ENCODE results near the gene PYCR2.
"Not testable (repeated sequence)": the region's sequence is repeated elsewhere in the genome, so short reads cannot be mapped to it uniquely, and the experiment has no call there.

PYCR2 gene

GRCh38 chr1:225969751-225970150 is 45.7 kb upstream of the PYCR2 start:
- H2BK12ac ChIP-seq (ENCODE audit: low read length); H2AK5ac ChIP-seq (ENCODE audit: low read length); H3K18ac ChIP-seq (ENCODE audit: low read length); H3K9ac ChIP-seq (ENCODE audit: low read length); H2BK120ac ChIP-seq (ENCODE audit: insufficient read depth, low read length, poor library complexity); H4K12ac ChIP-seq (ENCODE audit: low read depth, low read length); H3K23ac ChIP-seq (ENCODE audit: low read length); H3K4ac ChIP-seq (ENCODE audit: low read depth, low read length); H2AFZ ChIP-seq (ENCODE audit: insufficient read depth, low read length, poor library complexity); H3K27me3 ChIP-seq (ENCODE audit: insufficient read depth, low read length); H4K8ac ChIP-seq (ENCODE audit: low read depth, low read length); H3K27ac ChIP-seq (ENCODE audit: low read depth, low read length); H4K91ac ChIP-seq (ENCODE audit: low read depth, low read length); H3K4me2 ChIP-seq (ENCODE audit: low read length); H3K14ac ChIP-seq (ENCODE audit: low read length); H3K4me1 ChIP-seq (ENCODE audit: control insufficient read depth in 1 of 2, insufficient read depth in 2 of 2, low read length in 2 of 2); H3K9me3 ChIP-seq (ENCODE audit: insufficient read depth, low read depth, low read length); DNase-seq; H2BK5ac ChIP-seq (ENCODE audit: low read depth, low read length, poor library complexity); H3K36me3 ChIP-seq (ENCODE audit: control insufficient read depth in 1 of 2, insufficient read depth in 2 of 2, low read length in 2 of 2); H3K4me3 ChIP-seq (ENCODE audit: low read depth, low read length); H3K79me2 ChIP-seq (ENCODE audit: control insufficient read depth, insufficient read depth, low read length, poor library complexity); H3K79me1 ChIP-seq (ENCODE audit: low read length): not testable (repeated sequence)
- WGBS (ENCODE audit: extremely low coverage, insufficient coverage, insufficient read length): no CpG with 5 or more reads among the region's 28 CpGs

DNA sequence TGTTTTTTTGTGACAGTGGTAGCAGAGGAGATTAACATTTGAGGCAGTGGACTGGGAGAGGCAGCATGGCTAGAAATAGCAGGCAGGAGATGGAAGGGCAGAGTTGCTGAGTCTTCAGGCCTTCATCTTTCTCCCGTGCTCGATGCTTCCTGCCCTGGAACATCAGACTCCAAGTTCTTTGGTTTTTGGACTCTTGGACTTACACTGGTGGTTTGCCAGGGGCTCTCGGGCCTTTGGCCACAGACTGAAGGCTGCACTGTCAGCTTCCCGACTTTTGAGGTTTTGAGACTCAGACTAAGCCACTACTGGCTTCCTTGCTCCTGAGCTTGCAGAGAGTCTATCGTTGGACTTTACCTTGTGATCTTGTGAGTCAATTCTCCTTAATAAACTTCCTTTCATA is 41.2 kb upstream of the PYCR2 start:
- H2AFZ ChIP-seq (ENCODE audit: insufficient read depth, low read length, poor library complexity): no peak overlapping the region
- no peak overlapping the region for H3K18ac ChIP-seq (ENCODE audit: low read length)
- no peaks in the 10 kb centered on the region for H3K79me2 ChIP-seq (ENCODE audit: control insufficient read depth, insufficient read depth, low read length, poor library complexity)
- H3K9me3 ChIP-seq (ENCODE audit: insufficient read depth, low read depth, low read length): peaks cover 2% of the 10 kb centered on the region
- H4K8ac ChIP-seq (ENCODE audit: low read depth, low read length): no peak overlapping the region
- H3K4me3 ChIP-seq (ENCODE audit: low read depth, low read length): no peak overlapping the region
- no peak overlapping the region for H3K14ac ChIP-seq (ENCODE audit: low read length)
- H3K36me3 ChIP-seq (ENCODE audit: control insufficient read depth in 1 of 2, insufficient read depth in 2 of 2, low read length in 2 of 2): no peaks in the 10 kb centered on the region
- H3K79me1 ChIP-seq (ENCODE audit: low read length): no peaks in the 10 kb centered on the region
- no peak overlapping the region for H2AK5ac ChIP-seq (ENCODE audit: low read length)
- no peaks in the 10 kb centered on the region for H3K27me3 ChIP-seq (ENCODE audit: insufficient read depth, low read length)
- no peak for DNase-seq
- H2BK120ac ChIP-seq (ENCODE audit: insufficient read depth, low read length, poor library complexity): no peak overlapping the region
- H3K4ac ChIP-seq (ENCODE audit: low read depth, low read length): no peak overlapping the region
- no peak overlapping the region for H4K12ac ChIP-seq (ENCODE audit: low read depth, low read length)
- no peak overlapping the region for H2BK12ac ChIP-seq (ENCODE audit: low read length)
- H3K23ac ChIP-seq (ENCODE audit: low read length): no peak overlapping the region
- H2BK5ac ChIP-seq (ENCODE audit: low read depth, low read length, poor library complexity): no peak overlapping the region
- H3K4me2 ChIP-seq (ENCODE audit: low read length): no peak overlapping the region
- H3K27ac ChIP-seq (ENCODE audit: low read depth, low read length): no peak overlapping the region
- H4K91ac ChIP-seq (ENCODE audit: low read depth, low read length): no peak overlapping the region
- no CpG with 5 or more reads among the region's 5 CpGs for WGBS (ENCODE audit: extremely low coverage, insufficient coverage, insufficient read length)
- H3K9ac ChIP-seq (ENCODE audit: low read length): no peak overlapping the region
- no peaks in the 10 kb centered on the region for H3K4me1 ChIP-seq (ENCODE audit: control insufficient read depth in 1 of 2, insufficient read depth in 2 of 2, low read length in 2 of 2)

GRCh38 chr1:225963735-225964530 is 39.9 kb upstream of the PYCR2 start:
- H4K12ac ChIP-seq (ENCODE audit: low read depth, low read length): no peak overlapping the region
- no peaks in the 10 kb centered on the region for H3K79me2 ChIP-seq (ENCODE audit: control insufficient read depth, insufficient read depth, low read length, poor library complexity)
- H3K4me2 ChIP-seq (ENCODE audit: low read length): no peak overlapping the region
- no peak overlapping the region for H3K4ac ChIP-seq (ENCODE audit: low read depth, low read length)
- H3K79me1 ChIP-seq (ENCODE audit: low read length): no peaks in the 10 kb centered on the region
- H3K4me1 ChIP-seq (ENCODE audit: control insufficient read depth in 1 of 2, insufficient read depth in 2 of 2, low read length in 2 of 2): no peaks in the 10 kb centered on the region
- no peak overlapping the region for H3K14ac ChIP-seq (ENCODE audit: low read length)
- H4K8ac ChIP-seq (ENCODE audit: low read depth, low read length): no peak overlapping the region
- no peaks in the 10 kb centered on the region for H3K9me3 ChIP-seq (ENCODE audit: insufficient read depth, low read depth, low read length)
- no peak overlapping the region for H3K27ac ChIP-seq (ENCODE audit: low read depth, low read length)
- H2AFZ ChIP-seq (ENCODE audit: insufficient read depth, low read length, poor library complexity): no peak overlapping the region
- no peak overlapping the region for H2BK120ac ChIP-seq (ENCODE audit: insufficient read depth, low read length, poor library complexity)
- no peaks in the 10 kb centered on the region for H3K36me3 ChIP-seq (ENCODE audit: control insufficient read depth in 1 of 2, insufficient read depth in 2 of 2, low read length in 2 of 2)
- H3K27me3 ChIP-seq (ENCODE audit: insufficient read depth, low read length): no peaks in the 10 kb centered on the region
- H3K23ac ChIP-seq (ENCODE audit: low read length): no peak overlapping the region
- H3K9ac ChIP-seq (ENCODE audit: low read length): no peak overlapping the region
- H3K4me3 ChIP-seq (ENCODE audit: low read depth, low read length): no peak overlapping the region
- no peak overlapping the region for H2BK5ac ChIP-seq (ENCODE audit: low read depth, low read length, poor library complexity)
- no CpG with 5 or more reads among the region's 15 CpGs for WGBS (ENCODE audit: extremely low coverage, insufficient coverage, insufficient read length)
- no peak overlapping the region for H2BK12ac ChIP-seq (ENCODE audit: low read length)
- H2AK5ac ChIP-seq (ENCODE audit: low read length): no peak overlapping the region
- no peak for DNase-seq
- H3K18ac ChIP-seq (ENCODE audit: low read length): no peak overlapping the region
- no peak overlapping the region for H4K91ac ChIP-seq (ENCODE audit: low read depth, low read length)

- no peaks in the 10 kb centered on the region for H3K4me1 ChIP-seq (ENCODE audit: control insufficient read depth in 1 of 2, insufficient read depth in 2 of 2, low read length in 2 of 2)
- H2AFZ ChIP-seq (ENCODE audit: insufficient read depth, low read length, poor library complexity): no peak overlapping the region
- no peak overlapping the region for H2AK5ac ChIP-seq (ENCODE audit: low read length)
- DNase-seq: peak in 1 of 2 donors; percentile 32
- H3K23ac ChIP-seq (ENCODE audit: low read length): no peak overlapping the region
- no peak overlapping the region for H3K14ac ChIP-seq (ENCODE audit: low read length)
- H4K91ac ChIP-seq (ENCODE audit: low read depth, low read length): no peak overlapping the region
- H4K8ac ChIP-seq (ENCODE audit: low read depth, low read length): no peak overlapping the region
- no peak overlapping the region for H3K4me2 ChIP-seq (ENCODE audit: low read length)
- no peaks in the 10 kb centered on the region for H3K9me3 ChIP-seq (ENCODE audit: insufficient read depth, low read depth, low read length)
- H3K79me1 ChIP-seq (ENCODE audit: low read length): no peaks in the 10 kb centered on the region
- no peak overlapping the region for H2BK120ac ChIP-seq (ENCODE audit: insufficient read depth, low read length, poor library complexity)
- no peak overlapping the region for H3K9ac ChIP-seq (ENCODE audit: low read length)
- H2BK12ac ChIP-seq (ENCODE audit: low read length): no peak overlapping the region
- no peaks in the 10 kb centered on the region for H3K27me3 ChIP-seq (ENCODE audit: insufficient read depth, low read length)
- H3K79me2 ChIP-seq (ENCODE audit: control insufficient read depth, insufficient read depth, low read length, poor library complexity): no peaks in the 10 kb centered on the region
- no CpG with 5 or more reads among the region's 21 CpGs for WGBS (ENCODE audit: extremely low coverage, insufficient coverage, insufficient read length)
- H4K12ac ChIP-seq (ENCODE audit: low read depth, low read length): no peak overlapping the region
- no peak overlapping the region for H2BK5ac ChIP-seq (ENCODE audit: low read depth, low read length, poor library complexity)
- no peaks in the 10 kb centered on the region for H3K36me3 ChIP-seq (ENCODE audit: control insufficient read depth in 1 of 2, insufficient read depth in 2 of 2, low read length in 2 of 2)
- H3K27ac ChIP-seq (ENCODE audit: low read depth, low read length): no peak overlapping the region
- H3K4me3 ChIP-seq (ENCODE audit: low read depth, low read length): no peak overlapping the region
- no peak overlapping the region for H3K4ac ChIP-seq (ENCODE audit: low read depth, low read length)
- H3K18ac ChIP-seq (ENCODE audit: low read length): no peak overlapping the region
Observed at GRCh38 chr1:225962440-225962975, 38.5 kb upstream of the PYCR2 start.
